ENCODE results near the gene MMP27. TPM values are rescaled to one million over a fixed set of nuclear protein-coding genes. Genes with fewer than 3 reads are reported as not detected.

Gene MMP27
- total RNA-seq, 1 experiment from 2014 or later, result not detected

GRCh38 chr11:102647430-102647829 lies 58.1 kb downstream of the MMP27 start:
- ChIA-PET RAD21 (ENCODE audit: low non-redundant PET in 1 of 2, low total read pairs in 2 of 2, uncharacterized antibody in 2 of 2, unreplicated experiment in 2 of 2) (no interaction called here), POLR2A (no interaction called here), CTCF (no interaction called here)
- Histone ChIP-seq H3K4me2 (ENCODE audit: low read length) (no peak overlapping the region), H3K9me2 (ENCODE audit: insufficient read depth) (no peaks in the 10 kb centered on the region), H2AFZ (ENCODE audit: low read depth, low read length, poor library complexity, severe bottlenecking) (peak overlapping the region; percentile 69), H3K9me3 (ENCODE audit: control insufficient read depth in 1 of 2, insufficient read depth in 1 of 2, low read depth in 1 of 2, low read length in 2 of 2) (no peaks in the 10 kb centered on the region), H3K27me3 (ENCODE audit: insufficient read depth, low read length) (no peaks in the 10 kb centered on the region), H3K9ac (ENCODE audit: low read length) (no peak overlapping the region), H3K27ac (ENCODE audit: low read depth, low read length) (no peak overlapping the region), H3K79me2 (ENCODE audit: insufficient read depth, low read length) (no peaks in the 10 kb centered on the region), H4K20me1 (ENCODE audit: insufficient read depth) (no peaks in the 10 kb centered on the region), H3K4me3 (replicated peaks in 1 of 2; ENCODE audit: low read depth in 1 of 2, low read length in 2 of 2) (no peak overlapping the region), H3K36me3 (ENCODE audit: control insufficient read depth in 1 of 2, insufficient read depth in 2 of 2, low read length in 2 of 2) (no peaks in the 10 kb centered on the region), H3K4me1 (ENCODE audit: control insufficient read depth in 1 of 2, insufficient read depth in 2 of 2, low read length in 2 of 2) (peaks cover 0 to 19% of the 10 kb centered on the region in 2 experiments; a peak in 2 of 4 replicates)
- TF ChIP-seq ATF3 (IDR thresholded peaks at IDR 0.05) (no peak), POLR2AphosphoS5 (IDR thresholded peaks at IDR 0.05; ENCODE audit: low read depth, low read length) (no peak), TCF7L2 (IDR thresholded peaks at IDR 0.05; ENCODE audit: borderline replicate concordance, extremely low read depth, insufficient read depth, insufficient read length) (no peak), FOSL1 (IDR thresholded peaks at IDR 0.05; ENCODE audit: low read depth) (no peak), JUND (IDR thresholded peaks at IDR 0.05) (no peak), YY1 (IDR thresholded peaks at IDR 0.05; ENCODE audit: extremely low read depth, insufficient replicate concordance, low read depth, low read length) (no peak), ZFX (IDR thresholded peaks at IDR 0.05) (no peak), EZH2 (IDR thresholded peaks at IDR 0.05) (no peak)
- intact Hi-C loops (cut with micrococcal nuclease), result no loop called here
- ATAC-seq (no peak), DNase-seq (ENCODE audit: low read depth, low spot score) (no peak)
- no TSS peak for BruUV-seq (replicated peaks)

- TF ChIP-seq JUND (IDR thresholded peaks at IDR 0.05) (no peak), POLR2A (IDR thresholded peaks at IDR 0.05; ENCODE audit: borderline replicate concordance, extremely low read depth, insufficient read depth, insufficient read length) (no peak), CEBPB (IDR thresholded peaks at IDR 0.05; ENCODE audit: low read depth) (no peak), POLR2AphosphoS5 (IDR thresholded peaks at IDR 0.05; ENCODE audit: low read depth, low read length) (no peak), CTCF (IDR thresholded peaks at IDR 0.05 in 2 of 3, conservative IDR thresholded peaks at IDR 0.05 in 1 of 3; ENCODE audit: borderline replicate concordance in 1 of 3, insufficient read depth in 1 of 3, low read depth in 2 of 3, low read length in 2 of 3) (no peak), EZH2 (IDR thresholded peaks at IDR 0.05) (no peak), YY1 (IDR thresholded peaks at IDR 0.05; ENCODE audit: extremely low read depth, insufficient replicate concordance, low read depth, low read length) (no peak), ZBTB33 (IDR thresholded peaks at IDR 0.05; ENCODE audit: extremely low read depth, insufficient replicate concordance, low read length) (no peak), MAX (IDR thresholded peaks at IDR 0.05) (no peak), FOSL1 (IDR thresholded peaks at IDR 0.05; ENCODE audit: low read depth) (no peak)
- ChIA-PET RAD21 (ENCODE audit: low non-redundant PET in 1 of 2, low total read pairs in 2 of 2, uncharacterized antibody in 2 of 2, unreplicated experiment in 2 of 2) (no interaction called here), CTCF (no interaction called here), POLR2A (no interaction called here)
- Histone ChIP-seq H3K9ac (ENCODE audit: low read length) (no peak overlapping the region), H4K20me1 (ENCODE audit: insufficient read depth) (no peaks in the 10 kb centered on the region), H3K79me2 (ENCODE audit: insufficient read depth, low read length) (no peaks in the 10 kb centered on the region), H3K9me3 (ENCODE audit: control insufficient read depth in 1 of 2, insufficient read depth in 1 of 2, low read depth in 1 of 2, low read length in 2 of 2) (no peaks in the 10 kb centered on the region), H3K27ac (ENCODE audit: low read depth, low read length) (no peak overlapping the region), H3K9me2 (ENCODE audit: insufficient read depth) (no peaks in the 10 kb centered on the region), H3K4me3 (replicated peaks in 1 of 2; ENCODE audit: low read depth in 1 of 2, low read length in 2 of 2) (no peak overlapping the region), H3K36me3 (ENCODE audit: control insufficient read depth in 1 of 2, insufficient read depth in 2 of 2, low read length in 2 of 2) (no peaks in the 10 kb centered on the region), H2AFZ (ENCODE audit: low read depth, low read length, poor library complexity, severe bottlenecking) (peak overlapping the region; percentile 77), H3K27me3 (ENCODE audit: insufficient read depth, low read length) (no peaks in the 10 kb centered on the region), H3K4me1 (ENCODE audit: control insufficient read depth in 1 of 2, insufficient read depth in 2 of 2, low read length in 2 of 2) (peaks cover 0 to 27% of the 10 kb centered on the region in 2 experiments; a peak in 2 of 4 replicates), H3K4me2 (ENCODE audit: low read length) (no peak overlapping the region)
- DNase-seq (ENCODE audit: low read depth, low spot score) (no peak), ATAC-seq (no peak)
- intact Hi-C loops (cut with micrococcal nuclease), result no loop called here
- BruUV-seq (replicated peaks), result no TSS peak
Observed at GRCh38 chr11:102643941-102644340, 61.6 kb downstream of the MMP27 start.
